H1 (cell line): Measurements from ENCODE around the gene SCYL1. TPM values are rescaled to one million over a fixed set of nuclear protein-coding genes. Genes with fewer than 3 reads are reported as not detected.

Source experiments
- CTCF ChIA-PET: fragments of 300-600 bp; sonication (Branson Sonifier 250); formaldehyde crosslinking; loops from one replicate; lab custom pipeline; 2021; ENCODE audit not compliant: partially characterized antibody; lab: Charles Lee
- POLR2A ChIA-PET: fragments of 300-600 bp; sonication (Branson Sonifier 250); formaldehyde crosslinking; loops from one replicate; lab custom pipeline; 2021; ENCODE audit warnings: inconsistent platforms; ENCODE audit not compliant: partially characterized antibody; lab: Charles Lee
- DNase-seq, 2 experiments: peaks; one replicate each; pipeline versions ENCODE4 v3.0.0 to v3.0.0-alpha.2; 2010 to 2022; ENCODE audit warnings: low spot score in 2 of 2, low read depth in 1 of 2, mixed read lengths in 1 of 2
- FAIRE-seq: peaks from 2 replicates; lab custom pipeline; 2011; peaks lifted over from hg19 to GRCh38; lab: Jason Lieb, UNC
- H2AFZ ChIP-seq: 2 replicates; pipeline ENCODE4 v1.8.1; 2012; ENCODE audit warnings: low read length, inconsistent platforms
- H2AK5ac ChIP-seq: 2 replicates; pipeline ENCODE4 v1.6.1; 2013; ENCODE audit warnings: low read depth, low read length
- H2BK120ac ChIP-seq: replicated peaks from 2 replicates; pipeline ENCODE3; 2013; ENCODE audit warnings: low read depth, low read length, inconsistent platforms
- H2BK12ac ChIP-seq: 2 replicates; pipeline ENCODE4 v1.6.1; 2013; ENCODE audit warnings: low read depth, low read length
- H2BK15ac ChIP-seq: 2 replicates; pipeline ENCODE4 v1.6.1; 2013; ENCODE audit warnings: low read length
- H2BK20ac ChIP-seq: 2 replicates; pipeline ENCODE4 v1.6.1; 2013; ENCODE audit warnings: low read length
- H2BK5ac ChIP-seq: 2 replicates; pipeline ENCODE4 v1.6.1; 2013; ENCODE audit warnings: low read depth, low read length
- H3K14ac ChIP-seq: 2 replicates; pipeline ENCODE4 v1.6.1; 2013; ENCODE audit warnings: inconsistent platforms; ENCODE audit not compliant: insufficient read length
- H3K18ac ChIP-seq: 2 replicates; pipeline ENCODE4 v1.6.1; 2013; ENCODE audit warnings: low read length; ENCODE audit errors: extremely low read depth
- H3K23ac ChIP-seq: 2 replicates; pipeline ENCODE4 v1.6.1; 2013; ENCODE audit warnings: inconsistent platforms; ENCODE audit not compliant: insufficient read length
- H3K23me2 ChIP-seq: 2 replicates; pipeline ENCODE4 v1.6.1; 2013; ENCODE audit warnings: low read depth, low read length
- H3K27ac ChIP-seq: 2 replicates; pipeline ENCODE4 v1.6.1; 2011; ENCODE audit warnings: low read depth, low read length, inconsistent platforms
- H3K27me3 ChIP-seq, 4 experiments: replicated peaks in 1 of 4; 1 replicate in 1 of 4; 2 replicates in 3 of 4; pipeline versions ENCODE4 v1.6.1 to v1.8.1; 2011 to 2013; ENCODE audit warnings: low read length in 3 of 4, mild to moderate bottlenecking in 3 of 4, inconsistent platforms in 2 of 4, mixed read lengths in 2 of 4, moderate library complexity in 1 of 4; ENCODE audit not compliant: control insufficient read depth in 3 of 4, insufficient read depth in 3 of 4; ENCODE audit errors: extremely low read depth in 1 of 4
- H3K36me3 ChIP-seq, 4 experiments: 2 replicates each; pipeline versions ENCODE4 v1.6.1 to v1.8.1; 2011 to 2013; ENCODE audit warnings: mild to moderate bottlenecking in 4 of 4, low read length in 3 of 4, moderate library complexity in 2 of 4, control low read depth in 1 of 4, inconsistent platforms in 1 of 4; ENCODE audit not compliant: insufficient read depth in 4 of 4, control insufficient read depth in 2 of 4
- H3K4ac ChIP-seq: replicated peaks from 2 replicates; pipeline ENCODE3; 2013; ENCODE audit warnings: low read length, low read depth, mixed read lengths, inconsistent platforms; ENCODE audit not compliant: insufficient read length
- H3K4me1 ChIP-seq, 4 experiments: replicated peaks in 1 of 4; 1 replicate in 1 of 4; 2 replicates in 3 of 4; pipeline versions ENCODE4 v1.6.1 to v1.8.1; 2011 to 2013; ENCODE audit warnings: low read length in 3 of 4, inconsistent platforms in 2 of 4, mixed read lengths in 1 of 4; ENCODE audit not compliant: insufficient read depth in 4 of 4, control insufficient read depth in 3 of 4
- H3K4me2 ChIP-seq, 2 experiments: 2 replicates each; pipeline versions ENCODE4 v1.6.1 to v1.8.1; 2011 to 2013; ENCODE audit warnings: low read depth in 2 of 2, low read length in 2 of 2, control low read depth in 1 of 2, inconsistent platforms in 1 of 2, mild to moderate bottlenecking in 1 of 2; ENCODE audit not compliant: insufficient read depth in 1 of 2
- H3K4me3 ChIP-seq, 4 experiments: fragments of 200-600, 300-600 bp in 1 of 4; sonication (generic), shearing (Covaris generic), sonication (Bioruptor Twin) in 1 of 4; 2 replicates each; pipeline versions ENCODE4 v1.5.1 to v1.8.1; 2011 to 2016; ENCODE audit warnings: low read length in 4 of 4, low read depth in 3 of 4, control low read depth in 2 of 4, inconsistent platforms in 2 of 4, mild to moderate bottlenecking in 2 of 4, mixed read lengths in 1 of 4, moderate library complexity in 1 of 4; ENCODE audit not compliant: insufficient read depth in 2 of 4; ENCODE audit errors: extremely low read depth in 1 of 4
- H3K56ac ChIP-seq: replicated peaks from 2 replicates; pipeline ENCODE3; 2013; ENCODE audit warnings: low read depth, mild to moderate bottlenecking, mixed read lengths, low read length, inconsistent platforms; ENCODE audit not compliant: insufficient read length
- H3K79me1 ChIP-seq: 2 replicates; pipeline ENCODE4 v1.6.1; 2013; ENCODE audit warnings: low read depth, low read length, control low read depth
- H3K79me2 ChIP-seq, 2 experiments: 2 replicates each; pipeline versions ENCODE4 v1.6.1 to v1.8.1; 2012 to 2013; ENCODE audit warnings: low read length in 2 of 2, mild to moderate bottlenecking in 2 of 2, inconsistent platforms in 1 of 2; ENCODE audit not compliant: insufficient read depth in 2 of 2, control insufficient read depth in 1 of 2
- H3K9ac ChIP-seq, 4 experiments: replicated peaks in 1 of 4; 1 replicate in 1 of 4; 2 replicates in 3 of 4; pipeline versions ENCODE4 v1.6.1 to v1.8.1; 2011 to 2013; ENCODE audit warnings: low read depth in 3 of 4, low read length in 3 of 4, control low read depth in 2 of 4, mild to moderate bottlenecking in 2 of 4, moderate library complexity in 2 of 4, inconsistent platforms in 1 of 4; ENCODE audit errors: extremely low read depth in 1 of 4
- H3K9me3 ChIP-seq, 2 experiments: 2 replicates each; pipeline versions ENCODE4 v1.6.1 to v1.8.1; 2012 to 2013; ENCODE audit warnings: mild to moderate bottlenecking in 2 of 2, moderate library complexity in 2 of 2, control low read depth in 1 of 2, inconsistent platforms in 1 of 2, low read depth in 1 of 2, low read length in 1 of 2, mixed read lengths in 1 of 2; ENCODE audit not compliant: insufficient read depth in 2 of 2
- H4K20me1 ChIP-seq, 2 experiments: replicated peaks in 1 of 2; 2 replicates each; pipeline versions ENCODE3 to v1.8.1; 2011 to 2013; ENCODE audit warnings: inconsistent platforms in 2 of 2, low read length in 2 of 2, mild to moderate bottlenecking in 1 of 2; ENCODE audit not compliant: insufficient read depth in 2 of 2, control insufficient read depth in 1 of 2
- H4K5ac ChIP-seq: 2 replicates; pipeline ENCODE4 v1.6.1; 2013; ENCODE audit warnings: low read length, low read depth, mixed read lengths, inconsistent platforms; ENCODE audit not compliant: insufficient read length
- H4K8ac ChIP-seq: 2 replicates; pipeline ENCODE4 v1.8.0; 2013; ENCODE audit warnings: mild to moderate bottlenecking, moderate library complexity, low read length, inconsistent platforms; ENCODE audit not compliant: insufficient read depth; ENCODE audit errors: extremely low read depth
- H4K91ac ChIP-seq: replicated peaks from 2 replicates; pipeline ENCODE3; 2013; ENCODE audit warnings: low read length, mixed read lengths, inconsistent platforms; ENCODE audit not compliant: insufficient read length
- CTBP2 ChIP-seq: IDR thresholded peaks from 2 replicates; pipeline ENCODE4 v1.7.0; 2011; ENCODE audit warnings: borderline replicate concordance, mild to moderate bottlenecking, moderate library complexity, mixed read lengths, low read length; ENCODE audit not compliant: insufficient read depth, insufficient read length
- EZH2 ChIP-seq: fragments of 200-600 bp; sonication (generic); IDR thresholded peaks from 2 replicates; pipeline ENCODE4 v1.7.1; 2012; ENCODE audit warnings: low read depth, mild to moderate bottlenecking, moderate library complexity, low read length, inconsistent platforms; ENCODE audit not compliant: severe bottlenecking
- SUZ12 ChIP-seq: fragments of 200-600 bp; sonication (generic); IDR thresholded peaks from 2 replicates; pipeline ENCODE4 v1.6.1; 2012; ENCODE audit warnings: mild to moderate bottlenecking, inconsistent platforms, low read length, moderate library complexity, mixed read lengths
- WGBS, 2 experiments: shearing (Covaris generic) in 1 of 2; methylation state at CpG; one replicate each; pipeline versions ENCODE4 v1.1.6 to v1.1.7; 2013 to 2015; ENCODE audit warnings: low lambda C conversion rate in 2 of 2, mixed read lengths in 2 of 2, inconsistent platforms in 1 of 2, low coverage in 1 of 2, missing lambda C conversion rate in 1 of 2; ENCODE audit not compliant: insufficient replicate concordance in 2 of 2, insufficient coverage in 1 of 2, insufficient read length in 1 of 2; ENCODE audit errors: extremely low coverage in 1 of 2, missing lambda C conversion rate in 1 of 2; 5-methylcytosine and 5-hydroxymethylcytosine counted together
- polyA plus RNA-seq, 7 experiments: library from polyadenylated mRNA; depleted of rRNA in 3 of 7; stranded (reverse) in 5 of 7; unstranded in 2 of 7; fragments of >200 nt in 5 of 7; fragments of 200-250 nt in 2 of 7; gene quantifications; 1 replicate in 5 of 7; 2 replicates in 1 of 7; 4 replicates in 1 of 7; pipeline versions ENCODE4 v1.2.1 to v1.2.3, GENCODE V29; 2011 to 2013; ENCODE audit warnings: missing spikeins in 2 of 7, mixed read lengths in 2 of 7
- total RNA-seq: library from RNA; stranded (reverse); fragmentation: NEBNext Ultra II Directional; extraction: Animal tissue kit (Norgen Biotek cat#: 25700); gene quantifications from 2 replicates; pipeline ENCODE4 v1.2.1, GENCODE V29; 2021

Gene SCYL1
- total and polyA plus RNA-seq, 2 of the 8 experiments (the other 6 are each of a cell fraction or from before 2014, with no cell fraction given) = 59.8 to 77.7 TPM

GRCh38 chr11:65585396-65586246 lies 60.7 kb downstream of the SCYL1 start:
- Histone ChIP-seq H3K23me2 (peaks cover 3% of the 10 kb centered on the region; the same call in 1 of the 2 replicates), H2BK12ac (no peak overlapping the region), H3K56ac (no peak overlapping the region), H2BK15ac (peak overlapping the region; percentile 97), H4K8ac (no peak overlapping the region), H3K23ac (no peak overlapping the region), H3K14ac (no peak overlapping the region), H4K91ac (no peak overlapping the region), H3K9me3 (no peaks in the 10 kb centered on the region), H2AK5ac (0 out of 2 replicates have a peak overlapping the region, but pooled peaks have one; percentile 65), H2BK20ac (no peak overlapping the region; the same call in 1 of the 2 replicates), H3K4me1 (peaks cover 0 to 22% (median 6%) of the 10 kb centered on the region in 4 experiments; a peak in 6 of 7 replicates), H2BK120ac (no peak overlapping the region), H3K4ac (no peak overlapping the region), H3K79me1 (no peaks in the 10 kb centered on the region), H3K4me2 (peak overlapping the region; percentile 54 to 85), H3K27me3 (peaks cover 20 to 52% (median 44%) of the 10 kb centered on the region in 4 experiments), H2AFZ (no peak overlapping the region), H2BK5ac (no peak overlapping the region)
- no peak for FAIRE-seq
- WGBS, 2 experiments = 58% methylated on average over 36 of the region's 51 CpGs; no CpG with 5 or more reads in 1 of the 2 experiments
- POLR2A ChIA-PET = interaction anchor here (0.6 to 4.4 kb wide), 10 partner anchors 9 to 87 kb away, joined by 3 to 36 read pairs (median 4); partner anchors contain the start of genes EHBP1L1, FAM89B, KCNK7 and MALAT1
- DNase-seq = no peak
- TF ChIP-seq SUZ12 (peak; percentile 73), CTBP2 (no peak), EZH2 (peak; percentile 49)
- TF ChIP-seq, all 59 proteins: peak for 2
- Histone ChIP-seq H4K5ac (no peak overlapping the region), H3K18ac (no peak overlapping the region; the same call in 1 of the 2 replicates), H3K9ac (no peak overlapping the region), H3K79me2 (no peaks in the 10 kb centered on the region), H3K36me3 (no peaks in the 10 kb centered on the region), H4K20me1 (peaks cover 0 to 2% of the 10 kb centered on the region in 2 experiments), H3K27ac (no peak overlapping the region), H3K4me3 (peak overlapping the region in 2 of 4 experiments; percentile 31 to 55; a peak in 4 of 8 replicates)
- CTCF ChIA-PET = interaction anchor here (0.6 to 14.5 kb wide), 17 partner anchors 7 to 697 kb away, joined by 3 to 227 read pairs (median 5); partner anchors contain the start of genes EHBP1L1, FAM89B, KCNK7 and ZNRD2
